Measurements from ENCODE around the gene SNAP29.

- no peak for TF ChIP-seq CTCF (IDR thresholded peaks at IDR 0.05; ENCODE audit: low read length)
- TF ChIP-seq EZH2 (IDR thresholded peaks at IDR 0.05; ENCODE audit: borderline replicate concordance, low read length) = no peak
Measured at GRCh38 chr22:20865331-20865730, 6.5 kb downstream of the SNAP29 start.

Data from OCI-LY1 (cell line).